CD4-positive, alpha-beta memory T cell (primary cell): ENCODE results near the gene BAMBI. TPM values are rescaled to one million over a fixed set of nuclear protein-coding genes. Genes with fewer than 3 reads are reported as not detected.

Experiments
- CTCF ChIA-PET: fragments of 350-600 bp; sonication (Branson Sonifier 250); formaldehyde crosslinking; loops from one replicate; lab custom pipeline; 2021; ENCODE audit warnings: inconsistent platforms; ENCODE audit not compliant: partially characterized antibody; lab: Charles Lee
- POLR2A ChIA-PET: fragments of 350-600 bp; sonication (Branson Sonifier 250); formaldehyde crosslinking; loops from one replicate; lab custom pipeline; 2021; ENCODE audit not compliant: partially characterized antibody; lab: Charles Lee
- DNase-seq, 5 donors: peaks; one replicate each; pipeline versions ENCODE4 v3.0.0 to v3.0.0-alpha.2; 2020 to 2022; ENCODE audit warnings: mixed read lengths in 1 of 5
- H3K27ac ChIP-seq: one replicate; pipeline ENCODE4 v1.7.0; 2013; ENCODE audit warnings: low read depth, low read length
- H3K27me3 ChIP-seq: 2 replicates; pipeline ENCODE4 v1.7.0; 2013; ENCODE audit warnings: mild to moderate bottlenecking, low read length, moderate library complexity; ENCODE audit not compliant: insufficient read depth
- H3K36me3 ChIP-seq: 2 replicates; pipeline ENCODE4 v1.7.0; 2013; ENCODE audit warnings: mild to moderate bottlenecking, low read length, moderate library complexity; ENCODE audit not compliant: insufficient read depth
- H3K4me1 ChIP-seq: 2 replicates; pipeline ENCODE4 v1.7.0; 2013; ENCODE audit warnings: mild to moderate bottlenecking, low read length, moderate library complexity; ENCODE audit not compliant: insufficient read depth
- H3K4me3 ChIP-seq, 2 donors: one replicate each; pipeline ENCODE4 v1.7.0; 2013; ENCODE audit warnings: low read length in 2 of 2, mild to moderate bottlenecking in 1 of 2
- H3K9me3 ChIP-seq, 2 donors: one replicate each; pipeline ENCODE4 v1.7.0; 2013; ENCODE audit warnings: low read length in 2 of 2, control low read depth in 1 of 2; ENCODE audit not compliant: control insufficient read depth in 1 of 2
- H3K27ac Mint-ChIP-seq, 7 donors: one replicate each; pipeline ENCODE4 v1.8.0; 2020 to 2021; ENCODE audit warnings: mixed read lengths in 7 of 7, mild to moderate bottlenecking in 6 of 7, inconsistent platforms in 3 of 7, moderate library complexity in 3 of 7
- H3K27me3 Mint-ChIP-seq, 2 donors: one replicate each; pipeline ENCODE4 v1.8.0; 2020 to 2021; ENCODE audit warnings: mixed read lengths in 2 of 2
- H3K36me3 Mint-ChIP-seq, 2 donors: one replicate each; pipeline ENCODE4 v1.8.0; 2020 to 2021; ENCODE audit warnings: mixed read lengths in 2 of 2, inconsistent platforms in 1 of 2, mild to moderate bottlenecking in 1 of 2
- H3K4me1 Mint-ChIP-seq, 4 donors: one replicate each; pipeline ENCODE4 v1.8.0; 2020 to 2021; ENCODE audit warnings: mixed read lengths in 4 of 4, mild to moderate bottlenecking in 1 of 4
- H3K4me3 Mint-ChIP-seq, 8 donors: one replicate each; pipeline ENCODE4 v1.8.0; 2020 to 2021; ENCODE audit warnings: mixed read lengths in 8 of 8, mild to moderate bottlenecking in 7 of 8, moderate library complexity in 6 of 8, inconsistent platforms in 3 of 8
- H3K9me3 Mint-ChIP-seq, 8 donors: one replicate each; pipeline ENCODE4 v1.8.0; 2020 to 2021; ENCODE audit warnings: mixed read lengths in 8 of 8, mild to moderate bottlenecking in 5 of 8, inconsistent platforms in 3 of 8, moderate library complexity in 1 of 8
- intact Hi-C: fragments of 100-400 bp; cut with micrococcal nuclease; formaldehyde crosslinking; loops from one replicate; pipeline ENCODE4 v1.15.1; 2023
- polyA plus RNA-seq, 2 donors: library from polyadenylated mRNA; unstranded; fragments of 300-500 nt; fragmentation: Illumina TruSeq; gene quantifications; one replicate each; pipeline ENCODE4 v1.2.3, GENCODE V29; 2021
- total RNA-seq, 2 experiments: library from RNA; stranded (reverse); gene quantifications; one replicate each; pipeline ENCODE4 v1.2.3, GENCODE V29; 2021

Gene BAMBI
- total and polyA plus RNA-seq, 4 experiments from 2014 or later = 0.29 to 0.76 TPM; not detected in 2

DNA sequence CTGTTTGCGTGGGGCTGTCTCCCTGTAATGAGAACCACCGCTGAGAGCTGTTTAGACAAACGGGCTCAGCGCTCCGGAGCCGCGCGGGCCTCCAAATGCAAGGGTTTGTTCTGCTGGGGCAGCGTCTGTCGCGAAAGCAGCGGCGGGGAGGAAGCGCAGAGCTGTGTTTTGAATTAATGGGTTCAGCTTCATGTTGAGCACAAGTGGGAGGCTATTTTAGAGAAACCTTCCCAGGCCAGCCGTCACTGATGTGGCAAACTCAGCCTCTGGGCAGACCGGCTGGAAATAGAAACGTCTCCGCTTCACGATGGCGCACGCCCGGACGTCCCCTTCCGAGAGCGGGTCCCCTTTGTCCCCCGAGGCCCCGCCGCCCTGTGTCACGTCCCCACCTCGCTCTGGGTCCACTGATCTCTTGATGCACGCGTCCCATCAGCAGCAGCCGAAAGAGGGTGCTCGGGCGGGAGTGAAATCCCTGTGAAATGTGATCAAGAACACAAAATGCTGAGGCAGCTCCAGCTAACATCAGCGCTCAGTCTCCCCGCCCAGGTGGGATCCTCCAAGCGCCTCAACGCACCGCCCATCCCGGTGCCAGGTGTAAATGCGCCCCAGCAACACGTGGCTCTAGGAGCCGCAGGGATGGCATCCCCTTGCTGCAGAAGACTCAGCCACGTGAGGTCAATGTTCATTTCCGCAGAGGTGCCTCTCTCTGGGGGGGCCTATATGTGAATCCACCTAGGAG is 44.9 kb downstream of the BAMBI start:
- peaks cover 29 to 32% of the 10 kb centered on the region in 2 donors for H3K27me3 Mint-ChIP-seq
- H3K9me3 ChIP-seq = no peaks in the 10 kb centered on the region
- H3K27me3 ChIP-seq = peaks cover 5% of the 10 kb centered on the region
- H3K9me3 Mint-ChIP-seq = peaks cover 0 to 3% (median 0%) of the 10 kb centered on the region in 8 donors
- ChIA-PET POLR2A (no interaction called here), CTCF (no interaction called here)
- H3K4me3 Mint-ChIP-seq = peak overlapping the region in 7 of 8 donors; percentile 2 to 67 (median 40)
- H3K27ac Mint-ChIP-seq = no peak overlapping the region
- intact Hi-C loops = no loop called here
- no peaks in the 10 kb centered on the region for H3K36me3 Mint-ChIP-seq
- H3K36me3 ChIP-seq = no peaks in the 10 kb centered on the region
- H3K4me1 Mint-ChIP-seq = peaks cover 0 to 13% (median 4%) of the 10 kb centered on the region in 4 donors
- DNase-seq = no peak
- H3K4me3 ChIP-seq = no peak overlapping the region
- H3K4me1 ChIP-seq = no peaks in the 10 kb centered on the region
- H3K27ac ChIP-seq = no peak overlapping the region

DNA sequence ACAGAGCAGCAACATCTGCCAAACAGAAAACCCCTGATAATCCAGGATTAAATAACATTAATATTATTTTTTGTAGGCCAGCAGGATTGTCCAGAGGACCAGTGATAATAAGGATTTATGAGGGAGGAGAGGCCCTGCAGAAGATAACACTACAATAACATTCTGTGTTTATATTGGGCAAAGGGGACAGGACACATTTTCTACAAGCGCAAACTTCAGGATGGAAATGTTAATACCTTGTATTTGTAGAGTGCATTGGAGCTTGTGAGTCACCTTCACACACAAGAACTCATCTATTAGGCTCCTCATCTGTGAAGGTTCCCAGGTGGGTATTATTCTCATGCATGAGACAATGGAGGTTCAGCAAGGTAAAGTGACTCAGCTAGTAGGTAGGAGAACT is 51.0 kb downstream of the BAMBI start:
- H3K4me3 Mint-ChIP-seq = no peak overlapping the region
- DNase-seq = no peak
- H3K4me1 Mint-ChIP-seq = peaks cover 0 to 5% (median 3%) of the 10 kb centered on the region in 4 donors
- Histone ChIP-seq H3K36me3 (no peaks in the 10 kb centered on the region), H3K4me1 (no peaks in the 10 kb centered on the region), H3K27ac (no peak overlapping the region), H3K4me3 (no peak overlapping the region), H3K9me3 (no peaks in the 10 kb centered on the region), H3K27me3 (no peaks in the 10 kb centered on the region)
- intact Hi-C loops = no loop called here
- no peak overlapping the region for H3K27ac Mint-ChIP-seq
- peaks cover 17 to 19% of the 10 kb centered on the region in 2 donors for H3K27me3 Mint-ChIP-seq
- H3K36me3 Mint-ChIP-seq = peaks cover 0 to 4% of the 10 kb centered on the region in 2 donors
- ChIA-PET CTCF (no interaction called here), POLR2A (no interaction called here)
- peaks cover 0 to 8% (median 3%) of the 10 kb centered on the region in 8 donors for H3K9me3 Mint-ChIP-seq

DNA sequence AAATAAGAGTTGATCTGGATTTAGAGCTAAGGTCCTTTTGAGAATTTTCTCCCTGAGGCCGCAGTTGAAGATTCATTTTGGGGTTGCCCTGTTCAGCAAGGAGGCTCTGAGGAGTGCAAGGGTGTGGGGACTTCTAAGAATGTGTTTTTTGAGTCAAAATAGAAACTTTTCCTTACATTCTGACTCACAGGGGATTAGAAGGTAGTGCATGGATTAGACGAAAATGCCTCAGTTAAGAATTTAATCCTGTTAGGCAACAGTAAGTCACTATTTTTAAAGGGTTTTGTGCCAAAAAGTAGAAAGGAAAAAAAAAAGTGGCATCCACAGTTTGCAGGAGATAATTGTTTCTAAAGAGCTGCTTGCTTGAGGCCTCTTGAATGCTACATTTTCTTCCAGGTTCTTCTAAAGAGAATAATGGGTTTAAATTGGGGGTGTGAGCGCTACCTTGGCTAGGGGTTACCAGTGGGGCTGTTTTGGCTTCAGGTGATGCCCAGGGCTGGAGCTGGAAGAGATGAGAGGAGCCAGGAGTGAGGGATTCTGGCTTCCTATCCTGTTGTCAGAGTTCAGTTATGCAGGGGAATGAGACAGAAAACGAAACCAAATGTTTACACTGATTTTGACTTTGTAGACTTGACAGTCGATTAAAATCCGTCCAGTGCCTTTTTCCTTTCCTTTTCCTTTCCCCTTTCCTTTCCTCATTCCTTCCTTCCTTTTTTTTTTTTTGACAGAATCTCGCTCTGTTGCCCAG is 52.9 kb downstream of the BAMBI start:
- Histone ChIP-seq H3K9me3 (no peaks in the 10 kb centered on the region), H3K27me3 (no peaks in the 10 kb centered on the region), H3K4me1 (no peaks in the 10 kb centered on the region), H3K4me3 (no peak overlapping the region), H3K36me3 (no peaks in the 10 kb centered on the region), H3K27ac (no peak overlapping the region)
- Mint-ChIP-seq H3K27me3 (peaks cover 10 to 14% of the 10 kb centered on the region in 2 donors), H3K4me1 (peaks cover 0 to 5% (median 3%) of the 10 kb centered on the region in 4 donors), H3K9me3 (peaks cover 0 to 12% (median 7%) of the 10 kb centered on the region in 8 donors), H3K36me3 (peaks cover 0 to 4% of the 10 kb centered on the region in 2 donors), H3K4me3 (peak overlapping the region in 3 of 8 donors; percentile 1 to 57 (median 17)), H3K27ac (no peak overlapping the region)
- CTCF ChIA-PET = no interaction called here
- intact Hi-C loops = no loop called here
- POLR2A ChIA-PET = no interaction called here
- DNase-seq = no peak

DNA sequence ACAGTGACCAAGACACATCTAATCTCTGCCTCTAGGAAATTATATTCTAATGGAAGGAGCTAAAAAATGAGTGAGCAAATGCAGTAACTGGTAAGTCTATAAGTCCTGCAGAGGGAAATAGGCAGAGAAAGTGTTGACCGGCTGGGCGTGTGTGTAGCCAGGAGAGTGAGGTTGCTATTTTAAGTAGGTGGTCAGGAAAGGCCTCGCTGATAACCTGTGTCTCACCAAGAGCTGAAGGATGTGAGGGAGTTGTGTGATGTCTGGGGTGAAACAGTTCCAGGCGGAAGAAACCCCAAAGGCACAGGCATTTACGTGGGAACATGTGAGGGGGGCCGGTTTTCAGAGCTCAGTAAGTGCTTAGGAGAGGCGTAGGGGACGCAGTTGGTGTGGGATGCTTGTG is 54.8 kb downstream of the BAMBI start:
- no peaks in the 10 kb centered on the region for H3K9me3 ChIP-seq
- H3K36me3 ChIP-seq = no peaks in the 10 kb centered on the region
- ChIA-PET POLR2A (no interaction called here), CTCF (no interaction called here)
- H3K4me3 ChIP-seq = no peak overlapping the region
- H3K9me3 Mint-ChIP-seq = peaks cover 0 to 12% (median 7%) of the 10 kb centered on the region in 8 donors
- no peaks in the 10 kb centered on the region for H3K4me1 ChIP-seq
- H3K27ac ChIP-seq = no peak overlapping the region
- H3K27ac Mint-ChIP-seq = no peak overlapping the region
- peak overlapping the region in 1 of 8 donors; percentile 9 for H3K4me3 Mint-ChIP-seq
- peaks cover 0 to 4% of the 10 kb centered on the region in 2 donors for H3K36me3 Mint-ChIP-seq
- H3K4me1 Mint-ChIP-seq = peaks cover 0 to 5% (median 3%) of the 10 kb centered on the region in 4 donors
- H3K27me3 Mint-ChIP-seq = peaks cover 8 to 11% of the 10 kb centered on the region in 2 donors
- intact Hi-C loops = no loop called here
- no peak for DNase-seq
- H3K27me3 ChIP-seq = no peaks in the 10 kb centered on the region

Other genes with a start within 250 kb of the BAMBI start
- gene WAC, start 144.4 kb upstream of the BAMBI start, total RNA-seq = 100 to 1,000 TPM; 170 to 174 TPM
- gene WAC, start 144.4 kb upstream of the BAMBI start, polyA plus RNA-seq = 100 to 1,000 TPM in 1 of 2 donors, 10 to 100 TPM in 1; 44.1 to 114 TPM